ENCODE results near the gene RHOXF2. TPM values are rescaled to one million over a fixed set of nuclear protein-coding genes. Genes with fewer than 3 reads are reported as not detected.
"Not testable (repeated sequence)": the region's sequence is repeated elsewhere in the genome, so short reads cannot be mapped to it uniquely, and the experiment has no call there.

Gene RHOXF2
- total RNA-seq: not detected

DNA sequence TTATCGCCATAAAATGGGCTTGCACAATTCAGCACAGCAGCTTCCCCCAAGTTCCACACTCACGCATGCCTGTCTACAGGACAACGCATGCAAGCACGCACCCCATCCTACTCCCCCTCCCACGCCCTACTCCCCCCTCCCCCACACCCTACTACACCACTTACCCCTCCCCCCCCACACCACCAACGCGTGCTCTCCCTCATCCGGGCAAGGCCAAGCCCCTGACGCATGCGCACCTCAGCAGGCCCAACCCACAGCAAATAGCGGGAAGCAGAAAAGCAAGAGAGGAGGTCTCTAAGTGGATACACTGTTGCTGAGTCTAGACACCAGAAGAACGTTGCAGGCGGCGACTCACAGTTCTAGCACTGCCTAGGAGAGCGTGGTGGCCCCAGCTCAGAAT is at the start of gene RHOXF2:
Gene RHOXF2, plus strand, starts transcription at position 301 of the 400 bp plus-strand sequence. CDS start 138 bp downstream, outside the sequence.
- H3K4me1 Mint-ChIP-seq, H3K4me3 Mint-ChIP-seq, H3K9me3 Mint-ChIP-seq, H3K27me3 Mint-ChIP-seq, H3K27ac Mint-ChIP-seq, DNase-seq, H3K36me3 Mint-ChIP-seq: not testable (repeated sequence)

DNA sequence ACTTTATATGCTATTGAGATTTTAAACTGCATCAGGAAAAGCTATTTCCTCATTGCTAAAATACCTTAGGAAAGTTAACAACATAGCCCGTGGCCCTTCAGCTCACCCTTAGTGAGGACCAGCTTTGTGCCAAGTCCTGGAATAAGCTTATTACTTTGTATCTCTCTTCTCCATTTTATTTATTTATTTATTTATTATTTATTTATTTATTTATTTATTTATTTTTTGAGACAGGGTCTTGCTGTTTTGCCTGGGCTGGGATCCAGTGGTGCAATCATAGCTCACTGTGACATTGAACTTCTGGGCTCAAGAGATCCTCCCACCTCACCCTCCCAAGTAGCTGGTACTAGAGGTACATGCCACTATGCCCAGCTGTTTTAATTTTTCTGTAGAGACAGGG is 49.0 kb upstream of the RHOXF2 start:
- peaks cover 4% of the 10 kb centered on the region for H3K9me3 Mint-ChIP-seq
- no peak overlapping the region for H3K27ac Mint-ChIP-seq
- H3K4me3 Mint-ChIP-seq: no peak overlapping the region
- no peaks in the 10 kb centered on the region for H3K4me1 Mint-ChIP-seq
- H3K27me3 Mint-ChIP-seq: no peaks in the 10 kb centered on the region
- no peaks in the 10 kb centered on the region for H3K36me3 Mint-ChIP-seq
- DNase-seq: no peak

- no peaks in the 10 kb centered on the region for H3K4me1 Mint-ChIP-seq
- H3K9me3 Mint-ChIP-seq: peaks cover 3% of the 10 kb centered on the region
- no peak overlapping the region for H3K4me3 Mint-ChIP-seq
- no peaks in the 10 kb centered on the region for H3K27me3 Mint-ChIP-seq
- H3K27ac Mint-ChIP-seq: no peak overlapping the region
- H3K36me3 Mint-ChIP-seq: no peaks in the 10 kb centered on the region
- DNase-seq: no peak
Measured at GRCh38 chrX:120111611-120112010, 46.8 kb upstream of the RHOXF2 start.

- no peak for DNase-seq
- H3K27me3 Mint-ChIP-seq: no peaks in the 10 kb centered on the region
- H3K36me3 Mint-ChIP-seq: no peaks in the 10 kb centered on the region
- H3K4me1 Mint-ChIP-seq: no peaks in the 10 kb centered on the region
- no peak within 1 kb of the TSS for H3K4me3 Mint-ChIP-seq
- H3K27ac Mint-ChIP-seq: no peak within 1 kb of the TSS
- no peaks in the 10 kb centered on the region for H3K9me3 Mint-ChIP-seq
Measured at GRCh38 chrX:120115438-120115963, 42.9 kb upstream of the RHOXF2 start, which contains the start of gene RHOXF1. TSS of gene RHOXF1 (minus strand) at chrX:120115913. CDS start at chrX:120115862, 51 bp downstream.

DNA sequence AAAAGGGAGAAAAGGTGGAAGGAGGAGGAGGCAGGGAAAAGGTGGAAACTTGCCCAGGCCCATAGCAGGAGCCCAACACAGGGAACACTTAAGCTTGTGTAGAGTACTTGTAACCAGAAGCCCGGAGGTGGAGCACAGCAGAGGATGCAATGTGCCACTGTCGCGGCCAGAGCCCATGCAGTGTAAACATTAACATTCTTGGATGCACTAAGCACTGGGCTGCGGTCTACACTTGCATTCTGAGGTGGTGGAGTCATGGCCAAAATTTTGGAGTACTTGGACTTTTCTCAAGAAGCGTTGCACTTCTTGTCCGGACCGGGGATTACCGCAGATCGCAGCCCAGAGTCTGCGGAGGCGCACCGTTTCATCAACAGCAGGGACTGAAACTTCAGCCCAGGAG is 38.2 kb upstream of the RHOXF2 start:
- Mint-ChIP-seq H3K27me3 (no peaks in the 10 kb centered on the region), H3K36me3 (no peaks in the 10 kb centered on the region), H3K4me1 (no peaks in the 10 kb centered on the region), H3K27ac (no peak overlapping the region), H3K9me3 (no peaks in the 10 kb centered on the region), H3K4me3 (no peak overlapping the region)
- DNase-seq: no peak

DNA sequence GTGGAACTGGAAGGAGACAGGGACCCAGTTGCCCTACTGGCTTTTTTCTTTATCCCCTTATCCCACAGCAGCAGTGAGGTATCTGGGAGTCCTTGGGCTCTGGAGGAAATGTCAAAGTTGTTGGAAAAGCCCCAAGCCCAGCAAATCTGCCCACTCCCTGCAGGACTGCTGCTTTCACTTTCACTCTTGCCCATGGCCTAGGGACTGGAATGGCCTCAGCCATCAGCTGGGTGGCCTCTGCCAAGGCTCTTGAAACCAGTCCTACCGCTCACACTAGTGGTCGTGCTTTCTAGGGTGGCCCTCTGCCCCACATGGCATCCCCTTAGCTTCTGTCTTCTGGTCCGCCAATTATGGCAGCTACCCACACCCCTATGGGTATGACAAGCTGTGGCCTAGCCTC is 33.0 kb upstream of the RHOXF2 start:
- Mint-ChIP-seq H3K27ac (no peak overlapping the region), H3K4me3 (no peak overlapping the region)

DNA sequence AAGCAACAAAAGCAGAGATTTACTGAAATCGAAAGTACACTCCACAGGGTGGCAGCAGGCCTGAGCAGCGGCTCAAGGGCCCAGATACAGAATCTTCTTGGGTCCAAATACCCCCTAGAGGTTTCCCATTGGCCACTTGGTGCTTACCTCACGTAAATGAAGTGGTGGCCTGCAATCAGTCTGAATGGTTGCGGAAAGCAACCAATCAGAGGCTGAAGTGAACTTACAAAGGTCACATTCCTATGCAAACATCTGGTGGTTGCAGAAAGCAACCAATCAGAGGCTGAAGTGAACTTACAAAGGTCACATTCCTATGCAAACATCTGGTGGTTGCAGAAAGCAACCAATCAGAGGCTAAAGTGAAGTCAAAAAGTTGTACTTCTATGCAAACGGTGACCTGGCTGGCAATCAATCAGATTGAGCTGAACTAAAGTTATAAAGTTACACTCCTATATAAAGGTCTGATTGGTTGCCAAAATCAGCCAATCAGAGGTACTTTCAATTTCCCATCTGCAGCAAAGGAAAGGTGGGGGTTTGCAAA is 30.0 kb upstream of the RHOXF2 start:
- not testable (repeated sequence) for H3K27ac Mint-ChIP-seq, H3K27me3 Mint-ChIP-seq

More for the DNA sequence above, 33.0 kb upstream of the RHOXF2 start:
- no peaks in the 10 kb centered on the region for H3K27me3 Mint-ChIP-seq
- no peaks in the 10 kb centered on the region for H3K9me3 Mint-ChIP-seq
- H3K36me3 Mint-ChIP-seq: no peaks in the 10 kb centered on the region
- DNase-seq: no peak
- no peaks in the 10 kb centered on the region for H3K4me1 Mint-ChIP-seq

GRCh38 chrX:120136128-120136527 is 22.3 kb upstream of the RHOXF2 start:
- Mint-ChIP-seq H3K4me3 (no peak overlapping the region), H3K27ac (no peak overlapping the region)

More for the DNA sequence above, 30.0 kb upstream of the RHOXF2 start:
- not testable (repeated sequence) for H3K4me3 Mint-ChIP-seq, H3K4me1 Mint-ChIP-seq, H3K36me3 Mint-ChIP-seq, H3K9me3 Mint-ChIP-seq, DNase-seq

GRCh38 chrX:120136840-120137239 is 21.6 kb upstream of the RHOXF2 start:
- peaks cover 2% of the 10 kb centered on the region for H3K4me1 Mint-ChIP-seq
- no peaks in the 10 kb centered on the region for H3K9me3 Mint-ChIP-seq

More at GRCh38 chrX:120136128-120136527, 22.3 kb upstream of the RHOXF2 start:
- DNase-seq: no peak
- Mint-ChIP-seq H3K27me3 (no peaks in the 10 kb centered on the region), H3K9me3 (no peaks in the 10 kb centered on the region), H3K36me3 (no peaks in the 10 kb centered on the region), H3K4me1 (peaks cover 2% of the 10 kb centered on the region)

DNA sequence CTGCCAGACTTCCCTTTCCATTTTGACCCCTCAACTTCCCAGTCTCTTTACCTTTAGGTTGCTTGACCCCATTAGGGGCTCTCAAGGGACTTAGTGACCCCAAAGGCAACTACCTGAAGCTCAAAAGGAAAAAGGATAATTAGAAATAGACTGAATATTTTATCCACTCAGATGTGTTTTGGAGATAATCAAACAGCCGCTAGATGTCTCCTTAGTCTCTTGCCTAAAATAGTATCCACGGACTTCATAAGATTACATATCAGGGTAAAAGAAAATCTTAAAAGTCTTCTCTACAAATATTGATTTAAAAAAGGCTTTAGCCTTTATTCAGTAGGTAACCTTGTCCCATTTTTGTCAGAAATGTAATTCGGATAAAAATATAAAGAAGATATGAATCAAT is 21.0 kb upstream of the RHOXF2 start:
- Mint-ChIP-seq H3K27me3 (no peaks in the 10 kb centered on the region), H3K9me3 (no peaks in the 10 kb centered on the region), H3K36me3 (no peaks in the 10 kb centered on the region), H3K27ac (no peak overlapping the region), H3K4me3 (no peak overlapping the region), H3K4me1 (peaks cover 2% of the 10 kb centered on the region)
- no peak for DNase-seq

More at GRCh38 chrX:120136840-120137239, 21.6 kb upstream of the RHOXF2 start:
- no peaks in the 10 kb centered on the region for H3K36me3 Mint-ChIP-seq
- H3K27ac Mint-ChIP-seq: no peak overlapping the region
- no peak for DNase-seq
- no peaks in the 10 kb centered on the region for H3K27me3 Mint-ChIP-seq
- no peak overlapping the region for H3K4me3 Mint-ChIP-seq

DNA sequence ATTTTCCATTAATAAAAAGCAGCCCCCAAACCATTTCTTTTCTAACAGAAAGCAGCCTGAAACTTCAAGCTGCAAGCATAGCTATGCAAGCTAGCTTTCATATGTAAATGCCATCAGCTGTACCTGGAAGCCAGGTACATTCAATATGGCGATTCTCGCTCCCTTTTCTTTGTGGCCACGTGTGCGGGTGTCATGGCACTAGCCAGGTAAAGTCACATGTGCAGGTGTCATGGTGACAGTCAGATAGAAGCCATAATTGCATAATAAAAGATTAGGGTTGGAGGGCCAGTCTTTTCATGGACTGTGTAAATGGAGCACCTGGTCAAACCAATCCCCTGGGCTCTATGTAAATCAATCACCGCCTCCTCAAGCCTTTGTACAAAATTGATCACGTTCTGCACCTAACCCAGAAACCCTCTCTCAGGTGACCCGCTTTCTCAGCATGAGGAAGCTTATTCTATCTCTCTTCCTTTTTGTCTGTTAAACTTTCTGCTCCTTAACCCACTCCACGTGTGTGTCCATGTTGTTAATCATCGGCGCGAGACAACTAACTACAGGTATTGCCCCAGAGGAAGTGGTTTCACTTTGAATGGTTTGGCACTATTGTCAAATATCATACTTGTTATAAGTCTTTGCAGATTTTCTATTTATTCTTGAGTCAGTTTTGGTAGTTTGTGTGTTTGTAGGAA is 18.0 kb upstream of the RHOXF2 start:
- Mint-ChIP-seq H3K4me3 (no peak overlapping the region), H3K27me3 (no peaks in the 10 kb centered on the region), H3K36me3 (no peaks in the 10 kb centered on the region), H3K27ac (no peak overlapping the region), H3K9me3 (no peaks in the 10 kb centered on the region), H3K4me1 (peaks cover 16% of the 10 kb centered on the region)
- DNase-seq: no peak

DNA sequence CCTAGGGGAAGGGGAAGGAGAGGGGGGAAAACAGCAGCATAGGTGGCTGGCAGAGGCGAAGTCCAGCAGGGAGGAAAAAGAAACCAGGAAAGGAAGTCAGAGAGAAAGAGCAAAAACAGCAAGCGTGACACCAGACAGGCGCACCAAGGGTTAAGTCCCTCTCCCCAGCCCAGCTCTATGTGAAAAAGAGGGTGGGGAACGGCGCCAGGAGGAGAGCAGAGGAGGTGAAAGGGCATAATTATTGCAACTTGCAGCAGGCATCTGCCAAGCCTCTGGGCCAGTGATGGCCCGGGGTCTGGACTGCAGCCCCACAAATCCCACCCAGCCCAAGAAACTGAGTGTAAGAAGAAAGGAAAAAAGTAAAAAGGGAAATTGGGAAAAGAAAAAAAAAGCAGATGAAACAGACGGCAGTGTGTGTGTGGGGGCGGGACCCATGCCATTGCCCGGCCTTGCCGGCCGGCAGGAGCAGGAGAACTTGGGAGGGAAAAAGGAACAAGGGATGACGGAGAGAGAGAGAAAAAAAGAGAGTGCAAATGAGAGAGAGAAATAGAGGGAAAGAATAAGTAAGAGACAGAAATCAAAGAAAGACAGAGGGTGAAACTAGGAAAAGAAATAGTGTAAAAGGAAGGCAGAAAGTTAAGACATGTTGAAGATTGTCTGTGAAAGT is 14.1 kb upstream of the RHOXF2 start:
- H3K36me3 Mint-ChIP-seq: peaks cover 7% of the 10 kb centered on the region
- H3K4me3 Mint-ChIP-seq: peak overlapping the region; percentile 40
- DNase-seq: no peak
- H3K4me1 Mint-ChIP-seq: peaks cover 25% of the 10 kb centered on the region
- H3K27me3 Mint-ChIP-seq: no peaks in the 10 kb centered on the region
- peaks cover 8% of the 10 kb centered on the region for H3K9me3 Mint-ChIP-seq
- H3K27ac Mint-ChIP-seq: peak overlapping the region; percentile 51

DNA sequence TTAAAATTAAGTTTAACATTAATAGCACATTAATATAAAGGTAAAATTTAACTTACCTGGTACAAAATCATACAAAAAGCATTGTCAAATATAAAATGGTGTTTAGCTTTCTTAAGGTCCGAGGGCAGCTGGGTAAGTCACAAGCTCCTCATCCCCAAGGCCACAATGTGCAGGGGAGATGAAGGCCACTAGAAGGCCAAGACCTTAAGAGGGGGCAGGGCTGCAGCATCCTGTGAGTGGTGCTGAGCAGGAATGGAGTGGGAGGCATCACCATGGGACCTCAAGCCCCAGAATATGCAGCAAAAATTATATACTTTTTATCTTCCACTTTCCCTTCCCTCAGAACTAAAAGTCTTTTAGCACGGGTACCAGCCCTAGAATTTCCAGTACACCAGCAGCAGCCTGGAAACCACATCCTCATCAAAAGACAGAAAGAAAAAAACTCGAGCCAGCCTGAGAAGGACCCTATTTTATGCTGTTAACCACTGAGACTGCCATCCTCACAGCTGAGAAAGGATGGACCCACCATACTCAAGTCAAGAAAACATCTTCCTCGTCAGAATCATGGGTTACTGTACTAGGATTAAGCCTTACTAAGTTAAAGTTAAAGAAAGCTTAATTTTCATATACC is 13.0 kb upstream of the RHOXF2 start:
- peak overlapping the region; percentile 65 for H3K27ac Mint-ChIP-seq

DNA sequence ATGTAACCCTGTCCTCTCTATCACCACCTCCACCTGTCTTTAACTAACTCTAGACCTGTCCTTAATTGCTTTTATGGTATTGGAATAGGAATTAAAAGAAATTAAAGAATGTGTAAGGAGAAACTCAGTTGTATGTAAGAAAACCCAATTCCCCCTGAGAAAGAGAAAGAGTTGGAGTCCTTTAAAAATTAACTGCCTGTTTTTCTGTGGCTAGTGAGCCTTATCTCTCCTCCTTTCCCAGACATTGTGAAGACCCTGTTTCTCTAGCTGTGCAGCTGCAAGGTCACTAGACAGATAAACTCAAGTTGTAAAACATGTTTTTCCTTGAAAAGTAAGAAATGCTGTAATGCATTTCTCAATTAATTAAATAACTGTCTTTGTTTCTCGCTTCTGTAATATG is 12.1 kb upstream of the RHOXF2 start:
- H3K27me3 Mint-ChIP-seq, H3K4me3 Mint-ChIP-seq, H3K9me3 Mint-ChIP-seq, DNase-seq, H3K27ac Mint-ChIP-seq, H3K36me3 Mint-ChIP-seq: not testable (repeated sequence)
- H3K4me1 Mint-ChIP-seq: peaks cover 22% of the 10 kb centered on the region

More for the DNA sequence above, 13.0 kb upstream of the RHOXF2 start:
- Mint-ChIP-seq H3K27me3 (no peaks in the 10 kb centered on the region), H3K4me3 (no peak overlapping the region), H3K9me3 (peaks cover 8% of the 10 kb centered on the region), H3K4me1 (peaks cover 25% of the 10 kb centered on the region), H3K36me3 (peaks cover 7% of the 10 kb centered on the region)
- DNase-seq: peak; percentile 1

DNA sequence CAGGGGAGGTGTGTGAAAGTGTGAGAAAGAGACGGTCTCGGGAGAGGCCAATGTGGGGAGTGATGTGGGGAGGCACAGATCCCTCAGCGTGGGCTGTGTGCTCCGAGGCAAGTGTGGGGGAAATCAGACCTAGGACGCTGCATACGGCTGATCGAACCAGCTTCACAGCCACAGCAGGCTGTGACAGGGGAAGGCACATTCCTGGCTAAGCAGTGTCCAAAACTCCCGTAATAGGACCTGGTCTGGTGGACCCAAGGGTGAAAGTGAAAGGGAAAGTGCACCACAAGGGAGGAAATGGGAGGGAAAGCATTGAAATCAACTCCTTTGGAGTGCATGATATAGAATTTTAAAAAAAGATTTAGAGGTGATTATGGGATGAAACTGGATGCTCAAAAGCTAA is 10.9 kb upstream of the RHOXF2 start:
- Mint-ChIP-seq H3K36me3 (peaks cover 7% of the 10 kb centered on the region), H3K4me3 (no peak overlapping the region), H3K27me3 (no peaks in the 10 kb centered on the region), H3K4me1 (peaks cover 22% of the 10 kb centered on the region), H3K9me3 (peaks cover 8% of the 10 kb centered on the region), H3K27ac (no peak overlapping the region)
- DNase-seq: no peak
